HepG2 (cell line): ENCODE results near the gene RNH1. TPM values are rescaled to one million over a fixed set of nuclear protein-coding genes. Genes with fewer than 3 reads are reported as not detected.
A peak's percentile ranks its signal among the peaks of the same experiment; 100 is the strongest.

Experiments used
- ATAC-seq: fragments of 200-7000 bp; cut with Tn5 transposase; 3 replicates; pipeline ENCODE4 v1.9.1; 2020; ENCODE audit warnings: mild to moderate bottlenecking, moderate library complexity
- BruUV-seq: library from RNA; stranded (reverse); fragments of 400-500 nt; replicated peaks from 2 replicates; lab custom pipeline; 2021; lab: Mats Ljungman, UMichigan
- CTCF ChIA-PET: fragments of 300-600 bp; formaldehyde crosslinking; extraction: SDS; loops from one replicate; lab custom pipeline; 2021; ENCODE audit warnings: low total read pairs, inconsistent platforms, low intra/inter-chr PET ratio; lab: Yijun Ruan, JAX
- POLR2A ChIA-PET: fragments of 350-600 bp; sonication (Branson Sonifier 250); formaldehyde crosslinking; loops from one replicate; lab custom pipeline; 2020; ENCODE audit warnings: antibody characterized with exemption, inconsistent platforms; lab: Yijun Ruan, JAX
- DNase-seq: peaks from one replicate; pipeline ENCODE4 v3.0.0-alpha.2; 2015; ENCODE audit warnings: low spot score
- FAIRE-seq: peaks from 3 replicates; lab custom pipeline; 2011; peaks lifted over from hg19 to GRCh38; lab: Jason Lieb, UNC
- H2AFZ ChIP-seq: one replicate; pipeline ENCODE4 v1.6.1; 2011; ENCODE audit warnings: low read length, inconsistent platforms
- H3K27ac ChIP-seq: fragments of 300-600 bp; 3 replicates; pipeline ENCODE4 v1.8.0; 2011; ENCODE audit warnings: mixed run types, mild to moderate bottlenecking, mixed read lengths, low read length, inconsistent platforms; ENCODE audit not compliant: insufficient read depth; ENCODE audit errors: extremely low read length
- H3K27me3 ChIP-seq, 2 experiments: fragments of 200-600 bp in 1 of 2; 2 replicates in 1 of 2; 3 replicates in 1 of 2; pipeline versions ENCODE4 v1.6.0 to v1.8.0; 2011; ENCODE audit warnings: low read length in 2 of 2, mild to moderate bottlenecking in 2 of 2, moderate library complexity in 2 of 2, inconsistent platforms in 1 of 2; ENCODE audit not compliant: insufficient read depth in 2 of 2, control insufficient read depth in 1 of 2
- H3K36me3 ChIP-seq, 2 experiments: fragments of 200-600 bp in 1 of 2; replicated peaks in 1 of 2; 2 replicates in 1 of 2; 3 replicates in 1 of 2; pipeline versions ENCODE4 v1.5.1 to v1.8.0; 2011; ENCODE audit warnings: low read length in 2 of 2, inconsistent platforms in 1 of 2; ENCODE audit not compliant: insufficient read depth in 2 of 2, control insufficient read depth in 1 of 2
- H3K4me1 ChIP-seq: 2 replicates; pipeline ENCODE4 v1.5.1; 2012; ENCODE audit warnings: low read length, inconsistent platforms; ENCODE audit not compliant: insufficient read depth
- H3K4me2 ChIP-seq: 2 replicates; pipeline ENCODE4 v1.6.0; 2011; ENCODE audit warnings: low read depth, low read length, inconsistent platforms
- H3K4me3 ChIP-seq, 3 experiments: fragments of 200-600 bp in 1 of 3; sonication (generic), shearing (Covaris generic) in 1 of 3; replicated peaks in 1 of 3; 2 replicates each; pipeline ENCODE4 v1.5.1; 2011 to 2016; ENCODE audit warnings: low read length in 3 of 3, inconsistent platforms in 2 of 3, low read depth in 2 of 3, mild to moderate bottlenecking in 2 of 3, control low read depth in 1 of 3, mixed read lengths in 1 of 3; ENCODE audit not compliant: insufficient read depth in 1 of 3
- H3K79me2 ChIP-seq: one replicate; pipeline ENCODE4 v1.6.1; 2011; ENCODE audit warnings: low read length, inconsistent platforms; ENCODE audit not compliant: insufficient read depth
- H3K9ac ChIP-seq: 2 replicates; pipeline ENCODE4 v1.6.0; 2011; ENCODE audit warnings: mild to moderate bottlenecking, low read depth, low read length, inconsistent platforms; ENCODE audit not compliant: insufficient read depth
- H3K9me3 ChIP-seq: 2 replicates; pipeline ENCODE4 v1.5.1; 2012; ENCODE audit warnings: mild to moderate bottlenecking, low read length
- H4K20me1 ChIP-seq: 2 replicates; pipeline ENCODE4 v1.6.0; 2011; ENCODE audit warnings: inconsistent platforms, mild to moderate bottlenecking, low read length, moderate library complexity; ENCODE audit not compliant: insufficient read depth
- BCL6 ChIP-seq: IDR thresholded peaks from 2 replicates; pipeline ENCODE4 v1.6.1; 2016; ENCODE audit warnings: missing genetic modification reagents, missing compliant biosample characterization
- MTA1 ChIP-seq: sonication (generic); formaldehyde crosslinking; IDR thresholded peaks from 2 replicates; pipeline ENCODE4 v1.4.0; 2020; ENCODE audit warnings: missing genetic modification reagents, mild to moderate bottlenecking, borderline replicate concordance
- SALL1 ChIP-seq: sonication (generic); formaldehyde crosslinking; IDR thresholded peaks from 2 replicates; pipeline ENCODE4 v1.8.0; 2022; ENCODE audit warnings: mild to moderate bottlenecking, missing genetic modification reagents
- ZSCAN30 ChIP-seq: sonication (generic); formaldehyde crosslinking; IDR thresholded peaks from 2 replicates; pipeline ENCODE4 v1.5.0; 2020; ENCODE audit warnings: mild to moderate bottlenecking, missing genetic modification reagents
- WGBS: methylation state at CpG from one replicate; pipeline ENCODE4 v1.1.6; 2017; ENCODE audit warnings: low lambda C conversion rate; 5-methylcytosine and 5-hydroxymethylcytosine counted together
- in situ Hi-C: cut with HindIII; loops from 2 replicates; pipeline ENCODE4 v1.10.0; 2017; ENCODE audit warnings: low pct_unique_long_range_greater_than_20kb; ENCODE audit not compliant: extremely low pct_ligation_motif_present
- intact Hi-C: fragments of 100-400 bp; cut with micrococcal nuclease; formaldehyde crosslinking; loops from one replicate; pipeline ENCODE4 v1.10.0; 2022; ENCODE audit not compliant: unreplicated experiment
- polyA plus RNA-seq, 8 experiments: library from polyadenylated mRNA; depleted of rRNA in 3 of 8; stranded (reverse) in 7 of 8; unstranded in 1 of 8; fragments of >200 nt; fragmentation: Illumina TruSeq in 4 of 8; extraction: Trizol in 4 of 8; gene quantifications; 2 replicates each; pipeline versions ENCODE4 v1.2.1 to v1.2.3, GENCODE V29; 2011 to 2016; ENCODE audit warnings: low read depth in 4 of 8, missing spikeins in 1 of 8, mixed read lengths in 1 of 8; ENCODE audit not compliant: insufficient read depth in 1 of 8
- total RNA-seq, 5 experiments: library from RNA; depleted of rRNA; stranded (reverse); fragments of >200 nt; fragmentation: Illumina TruSeq; extraction: Trizol; gene quantifications; 2 replicates each; pipeline ENCODE4 v1.2.3, GENCODE V29; 2016; ENCODE audit warnings: low read depth in 1 of 5
- TF ChIP-seq, protein P1 (sequence below): sonication (generic); formaldehyde crosslinking; IDR thresholded peaks from 2 replicates; pipeline ENCODE4 v1.4.0; 2020; ENCODE audit warnings: missing genetic modification reagents

Gene RNH1
- total and polyA plus RNA-seq, 2 of the 13 experiments (the other 11 are each of a cell fraction or from before 2014, with no cell fraction given): 36.0 to 74.1 TPM

DNA sequence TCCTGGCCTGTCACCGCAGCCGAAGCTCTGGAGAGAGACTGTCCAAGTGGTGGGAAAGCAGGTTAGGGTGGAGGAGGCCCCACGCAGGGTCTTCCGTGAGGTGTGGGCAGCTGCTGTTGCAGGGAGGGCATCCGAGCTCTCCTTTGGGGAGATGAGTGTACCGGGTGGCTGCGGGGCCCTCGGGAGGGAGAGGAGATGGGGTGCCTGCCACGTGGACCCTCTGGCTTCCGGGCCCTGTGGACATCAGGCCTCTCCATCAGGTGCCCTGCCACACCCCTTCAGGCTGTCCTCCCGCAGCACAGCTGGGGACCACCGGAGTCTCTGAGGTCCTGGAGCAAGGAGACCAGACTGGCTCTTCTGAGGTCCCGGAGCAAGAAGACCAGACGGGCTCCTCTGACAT is 55.3 kb downstream of the RNH1 start:
- in situ Hi-C loops (no loop called here), intact Hi-C loops (no loop called here)
- no peak for DNase-seq
- Histone ChIP-seq H3K27ac (no peak overlapping the region), H4K20me1 (no peaks in the 10 kb centered on the region), H2AFZ (no peak overlapping the region), H3K4me3 (peak overlapping the region in 2 of 3 experiments; percentile 78 to 89; a peak in 5 of 6 replicates), H3K4me2 (peak overlapping the region; percentile 87), H3K9me3 (no peaks in the 10 kb centered on the region), H3K4me1 (peaks cover 39% of the 10 kb centered on the region), H3K27me3 (no peaks in the 10 kb centered on the region; a peak in 1 of 5 replicates), H3K79me2 (peaks cover 46% of the 10 kb centered on the region), H3K36me3 (peaks cover 9 to 27% of the 10 kb centered on the region in 2 experiments)
- WGBS: 76% methylated on average over 6 of the region's 14 CpGs
- FAIRE-seq: no peak
- no peak for ATAC-seq
- TF ChIP-seq, protein P1, sequence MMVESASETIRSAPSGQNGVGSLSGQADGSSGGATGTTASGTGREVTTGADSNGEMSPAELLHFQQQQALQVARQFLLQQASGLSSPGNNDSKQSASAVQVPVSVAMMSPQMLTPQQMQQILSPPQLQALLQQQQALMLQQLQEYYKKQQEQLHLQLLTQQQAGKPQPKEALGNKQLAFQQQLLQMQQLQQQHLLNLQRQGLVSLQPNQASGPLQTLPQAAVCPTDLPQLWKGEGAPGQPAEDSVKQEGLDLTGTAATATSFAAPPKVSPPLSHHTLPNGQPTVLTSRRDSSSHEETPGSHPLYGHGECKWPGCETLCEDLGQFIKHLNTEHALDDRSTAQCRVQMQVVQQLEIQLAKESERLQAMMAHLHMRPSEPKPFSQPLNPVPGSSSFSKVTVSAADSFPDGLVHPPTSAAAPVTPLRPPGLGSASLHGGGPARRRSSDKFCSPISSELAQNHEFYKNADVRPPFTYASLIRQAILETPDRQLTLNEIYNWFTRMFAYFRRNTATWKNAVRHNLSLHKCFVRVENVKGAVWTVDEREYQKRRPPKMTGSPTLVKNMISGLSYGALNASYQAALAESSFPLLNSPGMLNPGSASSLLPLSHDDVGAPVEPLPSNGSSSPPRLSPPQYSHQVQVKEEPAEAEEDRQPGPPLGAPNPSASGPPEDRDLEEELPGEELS: no peak
- TF ChIP-seq ZSCAN30 (CRISPR knock-in tag): no peak
- no peak for TF ChIP-seq MTA1 (CRISPR knock-in tag)
- TF ChIP-seq SALL1: no peak
- no peak for TF ChIP-seq BCL6 (CRISPR knock-in tag)
- TF ChIP-seq, all 625 proteins: peak for 0
- ChIA-PET CTCF (interaction anchor here (4.4 kb wide), 1 partner anchor 67 kb away, joined by 20 read pairs; no protein-coding TSS in a partner anchor), POLR2A (interaction anchor here (1.7 kb wide), 1 partner anchor 18 kb away, joined by 5 read pairs; no protein-coding TSS in a partner anchor)
- BruUV-seq: no TSS peak
- peak overlapping the region; percentile 89; the same call in 1 of the 2 replicates for H3K9ac ChIP-seq
